Epithelial cell of esophagus (primary cell): ENCODE results near the gene MBD4.
"Not testable (repeated sequence)": the region's sequence is repeated elsewhere in the genome, so short reads cannot be mapped to it uniquely, and the experiment has no call there.

Source experiments
- DNase-seq: peaks from one replicate; pipeline ENCODE4 v3.0.0; 2010; ENCODE audit warnings: low read depth
- H3K4me3 ChIP-seq: 2 replicates; pipeline ENCODE4 v1.5.1; 2011; ENCODE audit warnings: mild to moderate bottlenecking, low read length, control low read depth
- TF ChIP-seq, protein P1 (sequence below): IDR thresholded peaks from 2 replicates; pipeline ENCODE4 v1.5.1; 2011; ENCODE audit warnings: low read depth, mild to moderate bottlenecking, low read length, control low read depth, inconsistent platforms; ENCODE audit not compliant: insufficient read depth; ENCODE audit errors: missing control alignments

The MBD4 gene

DNA sequence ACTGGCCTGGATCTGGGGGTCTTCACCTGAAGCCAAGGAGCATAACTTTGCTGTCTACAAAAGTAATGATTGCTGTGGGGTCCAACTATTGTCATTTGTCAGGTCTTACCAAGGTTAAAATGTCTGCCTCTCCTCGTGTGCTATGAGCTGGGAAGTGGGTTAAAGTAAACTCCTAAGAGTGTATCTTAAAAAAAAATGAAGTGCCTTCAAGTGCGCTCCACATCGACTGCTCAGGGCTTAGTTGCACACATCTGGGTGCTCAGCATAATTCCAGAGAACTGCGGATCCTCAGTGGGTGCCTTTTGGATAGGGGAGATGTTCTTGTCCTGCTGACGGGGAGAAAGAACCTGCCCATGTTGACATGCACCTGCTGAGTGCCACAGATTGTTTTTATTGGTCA, 52.3 kb downstream of the MBD4 start:
- TF ChIP-seq, protein P1, sequence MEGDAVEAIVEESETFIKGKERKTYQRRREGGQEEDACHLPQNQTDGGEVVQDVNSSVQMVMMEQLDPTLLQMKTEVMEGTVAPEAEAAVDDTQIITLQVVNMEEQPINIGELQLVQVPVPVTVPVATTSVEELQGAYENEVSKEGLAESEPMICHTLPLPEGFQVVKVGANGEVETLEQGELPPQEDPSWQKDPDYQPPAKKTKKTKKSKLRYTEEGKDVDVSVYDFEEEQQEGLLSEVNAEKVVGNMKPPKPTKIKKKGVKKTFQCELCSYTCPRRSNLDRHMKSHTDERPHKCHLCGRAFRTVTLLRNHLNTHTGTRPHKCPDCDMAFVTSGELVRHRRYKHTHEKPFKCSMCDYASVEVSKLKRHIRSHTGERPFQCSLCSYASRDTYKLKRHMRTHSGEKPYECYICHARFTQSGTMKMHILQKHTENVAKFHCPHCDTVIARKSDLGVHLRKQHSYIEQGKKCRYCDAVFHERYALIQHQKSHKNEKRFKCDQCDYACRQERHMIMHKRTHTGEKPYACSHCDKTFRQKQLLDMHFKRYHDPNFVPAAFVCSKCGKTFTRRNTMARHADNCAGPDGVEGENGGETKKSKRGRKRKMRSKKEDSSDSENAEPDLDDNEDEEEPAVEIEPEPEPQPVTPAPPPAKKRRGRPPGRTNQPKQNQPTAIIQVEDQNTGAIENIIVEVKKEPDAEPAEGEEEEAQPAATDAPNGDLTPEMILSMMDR: no peak
- DNase-seq: no peak
- H3K4me3 ChIP-seq: no peak overlapping the region

DNA sequence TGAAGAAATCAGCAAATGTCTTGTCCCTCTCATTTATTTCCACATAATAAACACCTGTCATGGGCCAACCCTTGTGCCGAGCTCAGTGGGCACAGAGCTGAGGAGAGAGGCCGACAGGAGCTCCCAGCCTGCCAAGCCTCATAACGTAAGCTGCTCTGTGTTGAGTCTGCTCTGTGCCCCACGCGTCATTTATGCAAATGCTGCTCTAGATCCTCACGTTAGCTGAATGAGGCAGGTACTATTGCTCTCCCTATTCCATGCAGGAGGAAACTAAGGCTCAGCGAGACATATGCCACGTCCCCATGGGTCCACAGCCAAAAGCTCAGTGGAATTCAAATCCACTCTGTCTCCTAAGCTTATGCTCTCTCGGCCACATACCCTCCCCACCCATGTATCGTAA, 52.8 kb downstream of the MBD4 start:
- TF ChIP-seq, protein P1: no peak
- DNase-seq: no peak
- no peak overlapping the region for H3K4me3 ChIP-seq

DNA sequence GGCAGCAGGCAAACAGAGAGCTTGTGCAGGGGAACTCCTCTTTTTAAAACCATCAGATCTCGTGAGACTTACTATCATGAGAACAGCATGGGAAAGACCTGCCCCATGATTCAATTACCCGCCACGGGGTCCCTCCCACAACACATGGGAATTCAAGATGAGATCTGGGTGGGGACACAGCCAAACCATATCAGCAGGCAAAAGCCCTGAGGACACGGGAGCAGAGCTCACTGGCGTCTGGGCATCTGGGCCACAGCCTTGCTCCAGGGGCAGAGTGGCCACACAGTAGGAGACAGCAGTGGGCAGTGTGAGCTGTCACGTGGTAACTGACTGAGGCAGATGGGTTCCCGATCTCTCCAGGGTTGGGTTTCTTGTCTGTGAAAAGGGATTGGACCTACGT, 54.2 kb downstream of the MBD4 start:
- H3K4me3 ChIP-seq, DNase-seq: not testable (repeated sequence)

DNA sequence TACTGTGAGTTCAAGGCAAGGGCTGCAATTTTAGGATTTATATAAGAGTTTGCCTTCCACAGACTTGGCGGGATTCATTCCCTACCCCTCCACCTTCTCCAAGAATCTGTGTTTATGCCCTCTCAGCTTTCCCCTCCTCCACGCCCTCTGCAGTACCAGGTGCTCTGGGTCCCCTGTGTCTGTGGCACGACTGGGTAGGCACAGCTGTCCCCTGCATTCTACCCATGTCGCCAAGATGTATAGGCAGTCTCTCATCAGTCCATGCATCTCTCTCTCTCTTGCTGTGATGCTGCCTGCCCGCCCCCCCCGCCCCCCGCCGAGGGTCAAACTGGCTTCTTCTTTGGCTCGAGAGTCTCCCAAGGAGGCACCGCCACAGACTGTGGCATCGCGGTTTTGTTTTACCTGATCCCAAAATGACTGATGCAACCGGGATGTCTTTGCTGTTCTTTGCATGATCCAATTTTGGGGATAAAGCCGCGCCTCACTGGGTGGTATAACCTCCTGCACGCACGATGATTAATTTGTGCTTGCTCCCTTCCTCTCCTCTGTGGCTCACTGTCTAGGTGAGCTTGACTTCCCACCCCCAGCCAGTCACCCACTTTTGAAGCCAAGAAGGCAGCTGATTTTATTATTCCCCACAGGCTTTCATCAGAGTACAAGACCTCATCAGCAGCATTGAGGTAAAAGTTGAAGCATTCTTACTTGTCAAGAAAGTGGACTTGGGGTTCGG, 55.0 kb downstream of the MBD4 start:
- H3K4me3 ChIP-seq: no peak overlapping the region
- no peak for DNase-seq
- TF ChIP-seq, protein P1: no peak

DNA sequence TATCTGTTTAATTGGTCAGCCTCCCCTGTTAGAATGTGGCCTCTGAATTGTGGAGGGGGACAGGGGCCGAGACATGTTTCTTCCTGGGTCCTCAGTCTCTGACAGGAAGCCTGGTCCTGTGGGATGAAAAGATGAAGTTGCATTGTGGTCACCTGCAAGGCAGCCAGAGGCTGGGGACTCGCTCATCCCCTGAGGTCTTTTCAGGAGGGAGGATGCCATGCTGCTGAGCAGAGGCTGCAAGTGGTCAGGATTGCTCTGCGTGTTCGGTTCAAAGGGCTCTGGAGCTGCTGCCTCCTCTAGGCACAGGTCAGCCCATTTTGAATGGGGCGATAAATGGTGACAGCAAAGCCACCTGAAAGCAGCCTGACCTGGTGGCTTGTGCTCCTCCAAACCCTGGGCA, 55.6 kb downstream of the MBD4 start:
- H3K4me3 ChIP-seq, DNase-seq: not testable (repeated sequence)

DNA sequence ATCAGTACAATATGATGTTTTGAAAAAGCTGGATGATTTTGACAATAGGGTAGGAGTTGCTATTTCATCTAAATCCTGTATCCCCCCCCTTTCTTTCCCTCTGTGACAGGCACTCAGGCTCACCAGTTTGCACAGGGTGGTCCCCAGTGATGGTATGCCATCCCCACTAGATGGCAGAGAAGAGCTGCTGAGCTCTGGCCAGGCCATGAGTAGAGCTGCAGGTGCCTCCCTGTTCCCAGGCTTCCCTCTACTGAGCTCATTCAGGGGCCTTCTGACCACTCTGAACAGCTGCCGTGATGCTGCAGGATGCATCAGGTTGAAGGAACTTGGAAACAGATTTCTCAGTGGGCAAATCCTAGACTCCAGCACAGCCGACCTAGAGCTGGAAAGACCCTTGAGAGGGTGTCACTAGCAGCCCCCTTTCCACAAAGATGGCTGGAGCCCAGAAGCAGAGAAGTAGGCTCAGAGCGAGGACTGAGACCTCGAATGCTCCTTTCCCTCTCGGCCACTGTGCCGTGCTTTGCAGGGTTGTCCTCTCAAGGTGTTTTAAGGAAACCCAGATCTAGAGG, 56.4 kb downstream of the MBD4 start:
- no peak overlapping the region for H3K4me3 ChIP-seq
- DNase-seq: peak; percentile 63
- TF ChIP-seq, protein P1: peak; percentile 79

DNA sequence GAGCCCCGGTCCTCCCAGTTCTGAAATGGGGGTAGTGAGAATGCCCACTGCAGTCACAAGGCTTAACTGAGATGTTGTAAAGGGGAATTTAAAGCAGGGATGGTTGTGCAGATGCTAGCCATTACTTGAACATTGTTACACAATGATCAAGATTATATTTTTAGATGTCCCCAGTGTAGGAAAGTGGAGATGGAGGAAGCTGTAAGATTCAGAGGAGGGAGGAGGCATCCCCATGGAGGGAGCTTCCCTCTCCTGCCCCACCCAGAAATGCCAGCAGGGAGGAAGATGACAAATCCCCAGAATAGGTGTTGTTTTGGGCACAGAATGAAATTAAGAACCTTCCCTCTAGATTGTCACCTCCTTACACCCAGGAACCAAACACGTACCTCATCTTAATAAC, 57.4 kb downstream of the MBD4 start:
- H3K4me3 ChIP-seq: no peak overlapping the region
- TF ChIP-seq, protein P1: no peak
- no peak for DNase-seq
